Smooth muscle cell (in vitro differentiated cells): ENCODE measurements around the gene HIVEP2. TPM values are rescaled to one million over a fixed set of nuclear protein-coding genes. Genes with fewer than 3 reads are reported as not detected.

ENCODE experiments used
- DNase-seq: peaks from one replicate; lab custom pipeline; 2025; ENCODE audit not compliant: unreplicated experiment; lab: John Stamatoyannopoulos, UW
- H2AFZ ChIP-seq: fragments of 200-600 bp; sonication (generic); 2 replicates; pipeline ENCODE4 v1.6.0; 2016; ENCODE audit warnings: antibody characterized with exemption, low read depth, mild to moderate bottlenecking
- H3F3A ChIP-seq: fragments of 200-600 bp; sonication (generic); 2 replicates; pipeline ENCODE4 v1.6.0; 2017; ENCODE audit warnings: antibody characterized with exemption, low read depth
- H3K27ac ChIP-seq: fragments of 200-600 bp; sonication (generic); 2 replicates; pipeline ENCODE4 v1.5.1; 2016; ENCODE audit warnings: low read depth, mild to moderate bottlenecking
- H3K27me3 ChIP-seq: fragments of 200-600 bp; sonication (generic); 2 replicates; pipeline ENCODE4 v1.6.1; 2016; ENCODE audit warnings: low read depth, mild to moderate bottlenecking
- H3K36me3 ChIP-seq: fragments of 200-600 bp; sonication (generic); 2 replicates; pipeline ENCODE4 v1.5.1; 2016; ENCODE audit warnings: low read depth
- H3K4me1 ChIP-seq: fragments of 200-600 bp; sonication (generic); 2 replicates; pipeline ENCODE4 v1.5.1; 2016; ENCODE audit warnings: low read depth
- H3K4me2 ChIP-seq: fragments of 200-600 bp; sonication (generic); 2 replicates; pipeline ENCODE4 v1.6.0; 2016; ENCODE audit warnings: mild to moderate bottlenecking
- H3K4me3 ChIP-seq: fragments of 200-600 bp; sonication (generic); 2 replicates; pipeline ENCODE4 v1.5.1; 2016; ENCODE audit warnings: mild to moderate bottlenecking
- H3K79me2 ChIP-seq: fragments of 200-600 bp; sonication (generic); 2 replicates; pipeline ENCODE4 v1.6.0; 2016; ENCODE audit warnings: low read depth, mild to moderate bottlenecking
- H3K9ac ChIP-seq: fragments of 200-600 bp; sonication (generic); 2 replicates; pipeline ENCODE4 v1.6.0; 2016; ENCODE audit warnings: low read depth
- H3K9me3 ChIP-seq: fragments of 200-600 bp; sonication (generic); replicated peaks from 2 replicates; pipeline ENCODE4 v1.5.1; 2016; ENCODE audit warnings: low read depth
- H4K20me1 ChIP-seq: fragments of 200-600 bp; sonication (generic); 2 replicates; pipeline ENCODE4 v1.6.0; 2016; ENCODE audit warnings: low read depth
- WGBS: methylation state at CpG from one replicate; pipeline ENCODE4 v1.1.7; 2016; ENCODE audit warnings: low lambda C conversion rate; 5-methylcytosine and 5-hydroxymethylcytosine counted together
- polyA plus RNA-seq: library from polyadenylated mRNA; unstranded; fragments of >200 nt; fragmentation: Nextera tagmentation; extraction: Ambion mirVana; gene quantifications from 2 replicates; pipeline ENCODE4 v1.2.1, GENCODE V29; 2016
- total RNA-seq: library from RNA; depleted of rRNA; stranded (reverse); fragments of >200 nt; gene quantifications from 2 replicates; pipeline ENCODE4 v1.2.3, GENCODE V29; 2014
- TF ChIP-seq, protein P1 (sequence below): fragments of 200-600 bp; sonication (generic); IDR thresholded peaks from 2 replicates; pipeline ENCODE4 v1.5.1; 2017; ENCODE audit warnings: borderline replicate concordance, mild to moderate bottlenecking, antibody characterized with exemption; ENCODE audit not compliant: insufficient read depth, poor library complexity, severe bottlenecking

HIVEP2 gene
- total and polyA plus RNA-seq, 2 experiments from 2014 or later: 3.2 to 12.5 TPM

DNA sequence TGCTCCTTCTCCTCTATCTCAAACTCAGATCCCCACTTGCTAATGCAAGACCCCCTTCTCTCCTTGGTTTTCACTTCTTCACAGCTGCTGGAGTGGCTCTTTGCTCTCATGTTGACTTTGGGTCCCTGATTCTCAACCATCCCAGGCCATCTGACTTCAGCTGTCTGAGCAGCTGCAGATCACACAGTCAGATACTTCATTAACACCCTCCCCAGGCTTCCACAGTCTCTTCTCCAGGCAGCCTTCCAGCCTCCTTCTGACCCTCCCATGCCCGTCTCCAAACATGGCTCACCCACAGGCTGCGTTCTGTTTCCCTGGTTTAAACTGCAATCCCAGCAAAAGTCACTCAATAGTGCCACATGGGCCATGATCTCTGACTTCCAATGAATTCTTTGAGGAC lies 65.4 kb downstream of the HIVEP2 start:
- Histone ChIP-seq H3K4me1 (peaks cover 26% of the 10 kb centered on the region), H3K27ac (no peak overlapping the region), H3K4me2 (no peak overlapping the region), H3K79me2 (peaks cover 20% of the 10 kb centered on the region), H2AFZ (no peak overlapping the region), H4K20me1 (peaks cover 6% of the 10 kb centered on the region), H3K4me3 (no peak overlapping the region), H3K9ac (no peak overlapping the region), H3F3A (peaks cover 7% of the 10 kb centered on the region), H3K27me3 (no peaks in the 10 kb centered on the region), H3K36me3 (no peaks in the 10 kb centered on the region), H3K9me3 (no peaks in the 10 kb centered on the region)
- TF ChIP-seq, protein P1, sequence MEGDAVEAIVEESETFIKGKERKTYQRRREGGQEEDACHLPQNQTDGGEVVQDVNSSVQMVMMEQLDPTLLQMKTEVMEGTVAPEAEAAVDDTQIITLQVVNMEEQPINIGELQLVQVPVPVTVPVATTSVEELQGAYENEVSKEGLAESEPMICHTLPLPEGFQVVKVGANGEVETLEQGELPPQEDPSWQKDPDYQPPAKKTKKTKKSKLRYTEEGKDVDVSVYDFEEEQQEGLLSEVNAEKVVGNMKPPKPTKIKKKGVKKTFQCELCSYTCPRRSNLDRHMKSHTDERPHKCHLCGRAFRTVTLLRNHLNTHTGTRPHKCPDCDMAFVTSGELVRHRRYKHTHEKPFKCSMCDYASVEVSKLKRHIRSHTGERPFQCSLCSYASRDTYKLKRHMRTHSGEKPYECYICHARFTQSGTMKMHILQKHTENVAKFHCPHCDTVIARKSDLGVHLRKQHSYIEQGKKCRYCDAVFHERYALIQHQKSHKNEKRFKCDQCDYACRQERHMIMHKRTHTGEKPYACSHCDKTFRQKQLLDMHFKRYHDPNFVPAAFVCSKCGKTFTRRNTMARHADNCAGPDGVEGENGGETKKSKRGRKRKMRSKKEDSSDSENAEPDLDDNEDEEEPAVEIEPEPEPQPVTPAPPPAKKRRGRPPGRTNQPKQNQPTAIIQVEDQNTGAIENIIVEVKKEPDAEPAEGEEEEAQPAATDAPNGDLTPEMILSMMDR: no peak
- no peak for DNase-seq
- WGBS: 96% methylated on average over 2 of the region's 2 CpGs

DNA sequence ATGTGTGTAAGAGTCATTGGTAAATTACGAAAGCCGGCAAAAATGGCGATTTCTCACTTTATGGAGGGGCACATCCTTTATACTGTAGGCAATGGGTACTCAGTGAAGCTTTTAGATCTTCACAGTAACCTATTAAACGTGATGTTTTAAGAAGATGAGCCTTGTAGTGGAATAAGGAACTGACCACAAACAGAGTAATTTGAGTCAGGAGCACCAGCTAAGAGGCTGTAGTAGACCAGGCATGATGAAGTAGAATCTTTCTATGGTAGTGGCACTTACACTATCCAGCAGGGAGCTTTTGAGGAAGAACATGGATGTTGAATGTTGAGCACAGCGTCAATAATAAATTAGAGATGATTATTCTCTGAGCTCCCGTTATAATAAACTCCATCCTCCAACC lies 65.9 kb downstream of the HIVEP2 start:
- Histone ChIP-seq H3K79me2 (peaks cover 23% of the 10 kb centered on the region), H3K9me3 (no peaks in the 10 kb centered on the region), H2AFZ (no peak overlapping the region), H3K27ac (no peak overlapping the region), H3K4me1 (peaks cover 25% of the 10 kb centered on the region), H3K36me3 (no peaks in the 10 kb centered on the region), H3F3A (peaks cover 6% of the 10 kb centered on the region), H3K4me3 (no peak overlapping the region), H3K27me3 (no peaks in the 10 kb centered on the region), H3K4me2 (no peak overlapping the region), H4K20me1 (peaks cover 8% of the 10 kb centered on the region), H3K9ac (no peak overlapping the region)
- TF ChIP-seq, protein P1: no peak
- WGBS: 82% methylated on average over 6 of the region's 6 CpGs
- no peak for DNase-seq

DNA sequence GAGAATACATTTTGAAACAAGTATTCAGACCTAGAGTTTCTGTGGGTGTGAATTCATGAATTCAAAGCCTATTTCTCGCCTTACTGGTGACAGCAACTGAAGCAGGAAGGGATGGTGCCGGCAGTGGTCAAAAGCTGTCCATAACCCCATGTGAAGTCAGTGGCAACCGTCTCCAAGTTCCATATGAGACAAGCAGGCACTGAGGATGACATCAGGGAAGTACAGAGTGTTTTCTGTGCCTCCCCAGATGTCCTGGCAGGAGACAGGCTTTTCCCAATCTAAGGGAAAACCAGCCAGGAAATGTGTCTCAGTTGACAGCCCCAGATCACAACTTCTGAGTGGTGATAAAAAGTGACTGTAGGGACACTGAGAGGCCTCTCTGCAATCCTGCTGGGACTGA lies 66.6 kb downstream of the HIVEP2 start:
- TF ChIP-seq, protein P1: no peak
- H3K4me2 ChIP-seq: no peak overlapping the region
- H4K20me1 ChIP-seq: peaks cover 8% of the 10 kb centered on the region
- H3K79me2 ChIP-seq: peaks cover 29% of the 10 kb centered on the region
- H3F3A ChIP-seq: peaks cover 3% of the 10 kb centered on the region
- H2AFZ ChIP-seq: no peak overlapping the region
- H3K9ac ChIP-seq: no peak overlapping the region
- no peak for DNase-seq
- no peaks in the 10 kb centered on the region for H3K27me3 ChIP-seq
- no peak overlapping the region for H3K4me3 ChIP-seq
- 80% methylated on average over 3 of the region's 3 CpGs for WGBS
- H3K9me3 ChIP-seq: no peaks in the 10 kb centered on the region
- H3K4me1 ChIP-seq: peaks cover 19% of the 10 kb centered on the region
- H3K27ac ChIP-seq: no peak overlapping the region
- no peaks in the 10 kb centered on the region for H3K36me3 ChIP-seq

DNA sequence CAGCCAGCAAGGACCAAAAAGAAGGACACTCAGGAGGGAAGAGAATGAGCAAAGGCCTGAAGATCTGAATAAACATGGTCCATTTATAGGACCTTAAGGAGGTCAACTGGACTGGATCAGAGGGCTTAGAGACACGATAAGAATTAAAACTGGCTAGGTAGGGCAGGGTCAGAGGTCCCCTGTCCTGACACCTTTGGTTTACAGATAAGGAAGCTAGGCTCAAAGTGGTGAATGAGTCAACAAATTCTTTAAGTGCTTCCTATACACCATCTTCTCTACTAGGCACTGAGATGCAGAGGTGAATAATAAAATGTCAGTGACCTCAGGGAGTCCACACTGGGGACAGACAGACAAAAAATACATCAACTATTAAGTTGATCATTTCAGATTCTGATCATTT lies 70.3 kb downstream of the HIVEP2 start:
- Histone ChIP-seq H3K4me3 (no peak overlapping the region), H3K27ac (peak overlapping the region; percentile 43), H4K20me1 (peaks cover 17% of the 10 kb centered on the region), H3K4me1 (peaks cover 4% of the 10 kb centered on the region), H2AFZ (no peak overlapping the region), H3K27me3 (no peaks in the 10 kb centered on the region), H3K4me2 (peak overlapping the region; percentile 23), H3K79me2 (peaks cover 37% of the 10 kb centered on the region), H3K36me3 (no peaks in the 10 kb centered on the region), H3K9ac (no peak overlapping the region), H3K9me3 (no peaks in the 10 kb centered on the region), H3F3A (no peaks in the 10 kb centered on the region)
- 18% methylated on average over 1 of the region's 1 CpG for WGBS
- no peak for DNase-seq
- TF ChIP-seq, protein P1: no peak
